Smooth muscle cell (in vitro differentiated cells): Measurements from ENCODE around the gene MAP1B. TPM values are rescaled to one million over a fixed set of nuclear protein-coding genes. Genes with fewer than 3 reads are reported as not detected.

Source experiments
- DNase-seq: peaks from one replicate; lab custom pipeline; 2025; ENCODE audit not compliant: unreplicated experiment; lab: John Stamatoyannopoulos, UW
- H2AFZ ChIP-seq: fragments of 200-600 bp; sonication (generic); 2 replicates; pipeline ENCODE4 v1.6.0; 2016; ENCODE audit warnings: antibody characterized with exemption, low read depth, mild to moderate bottlenecking
- H3F3A ChIP-seq: fragments of 200-600 bp; sonication (generic); 2 replicates; pipeline ENCODE4 v1.6.0; 2017; ENCODE audit warnings: antibody characterized with exemption, low read depth
- H3K27ac ChIP-seq: fragments of 200-600 bp; sonication (generic); 2 replicates; pipeline ENCODE4 v1.5.1; 2016; ENCODE audit warnings: low read depth, mild to moderate bottlenecking
- H3K27me3 ChIP-seq: fragments of 200-600 bp; sonication (generic); 2 replicates; pipeline ENCODE4 v1.6.1; 2016; ENCODE audit warnings: low read depth, mild to moderate bottlenecking
- H3K36me3 ChIP-seq: fragments of 200-600 bp; sonication (generic); 2 replicates; pipeline ENCODE4 v1.5.1; 2016; ENCODE audit warnings: low read depth
- H3K4me1 ChIP-seq: fragments of 200-600 bp; sonication (generic); 2 replicates; pipeline ENCODE4 v1.5.1; 2016; ENCODE audit warnings: low read depth
- H3K4me2 ChIP-seq: fragments of 200-600 bp; sonication (generic); 2 replicates; pipeline ENCODE4 v1.6.0; 2016; ENCODE audit warnings: mild to moderate bottlenecking
- H3K4me3 ChIP-seq: fragments of 200-600 bp; sonication (generic); 2 replicates; pipeline ENCODE4 v1.5.1; 2016; ENCODE audit warnings: mild to moderate bottlenecking
- H3K79me2 ChIP-seq: fragments of 200-600 bp; sonication (generic); 2 replicates; pipeline ENCODE4 v1.6.0; 2016; ENCODE audit warnings: low read depth, mild to moderate bottlenecking
- H3K9ac ChIP-seq: fragments of 200-600 bp; sonication (generic); 2 replicates; pipeline ENCODE4 v1.6.0; 2016; ENCODE audit warnings: low read depth
- H3K9me3 ChIP-seq: fragments of 200-600 bp; sonication (generic); replicated peaks from 2 replicates; pipeline ENCODE4 v1.5.1; 2016; ENCODE audit warnings: low read depth
- H4K20me1 ChIP-seq: fragments of 200-600 bp; sonication (generic); 2 replicates; pipeline ENCODE4 v1.6.0; 2016; ENCODE audit warnings: low read depth
- WGBS: methylation state at CpG from one replicate; pipeline ENCODE4 v1.1.7; 2016; ENCODE audit warnings: low lambda C conversion rate; 5-methylcytosine and 5-hydroxymethylcytosine counted together
- polyA plus RNA-seq: library from polyadenylated mRNA; unstranded; fragments of >200 nt; fragmentation: Nextera tagmentation; extraction: Ambion mirVana; gene quantifications from 2 replicates; pipeline ENCODE4 v1.2.1, GENCODE V29; 2016
- total RNA-seq: library from RNA; depleted of rRNA; stranded (reverse); fragments of >200 nt; gene quantifications from 2 replicates; pipeline ENCODE4 v1.2.3, GENCODE V29; 2014
- TF ChIP-seq, protein P1 (sequence below): fragments of 200-600 bp; sonication (generic); IDR thresholded peaks from 2 replicates; pipeline ENCODE4 v1.5.1; 2017; ENCODE audit warnings: borderline replicate concordance, mild to moderate bottlenecking, antibody characterized with exemption; ENCODE audit not compliant: insufficient read depth, poor library complexity, severe bottlenecking

MAP1B gene
- total and polyA plus RNA-seq, 2 experiments from 2014 or later, result 111 to 143 TPM

GRCh38 chr5:72212171-72212570, 104.9 kb downstream of the MAP1B start:
- peaks cover 15% of the 10 kb centered on the region for H3F3A ChIP-seq
- H3K36me3 ChIP-seq, result no peaks in the 10 kb centered on the region
- no peak overlapping the region for H3K27ac ChIP-seq
- H3K9me3 ChIP-seq, result no peaks in the 10 kb centered on the region
- no peaks in the 10 kb centered on the region for H3K79me2 ChIP-seq
- peaks cover 36% of the 10 kb centered on the region for H3K4me1 ChIP-seq
- DNase-seq, result no peak
- H4K20me1 ChIP-seq, result no peaks in the 10 kb centered on the region
- H3K4me3 ChIP-seq, result no peak overlapping the region
- TF ChIP-seq, protein P1, sequence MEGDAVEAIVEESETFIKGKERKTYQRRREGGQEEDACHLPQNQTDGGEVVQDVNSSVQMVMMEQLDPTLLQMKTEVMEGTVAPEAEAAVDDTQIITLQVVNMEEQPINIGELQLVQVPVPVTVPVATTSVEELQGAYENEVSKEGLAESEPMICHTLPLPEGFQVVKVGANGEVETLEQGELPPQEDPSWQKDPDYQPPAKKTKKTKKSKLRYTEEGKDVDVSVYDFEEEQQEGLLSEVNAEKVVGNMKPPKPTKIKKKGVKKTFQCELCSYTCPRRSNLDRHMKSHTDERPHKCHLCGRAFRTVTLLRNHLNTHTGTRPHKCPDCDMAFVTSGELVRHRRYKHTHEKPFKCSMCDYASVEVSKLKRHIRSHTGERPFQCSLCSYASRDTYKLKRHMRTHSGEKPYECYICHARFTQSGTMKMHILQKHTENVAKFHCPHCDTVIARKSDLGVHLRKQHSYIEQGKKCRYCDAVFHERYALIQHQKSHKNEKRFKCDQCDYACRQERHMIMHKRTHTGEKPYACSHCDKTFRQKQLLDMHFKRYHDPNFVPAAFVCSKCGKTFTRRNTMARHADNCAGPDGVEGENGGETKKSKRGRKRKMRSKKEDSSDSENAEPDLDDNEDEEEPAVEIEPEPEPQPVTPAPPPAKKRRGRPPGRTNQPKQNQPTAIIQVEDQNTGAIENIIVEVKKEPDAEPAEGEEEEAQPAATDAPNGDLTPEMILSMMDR, result no peak
- WGBS, result 89% methylated on average over 2 of the region's 2 CpGs
- H3K4me2 ChIP-seq, result peak overlapping the region; percentile 42
- H3K9ac ChIP-seq, result no peak overlapping the region
- H3K27me3 ChIP-seq, result no peaks in the 10 kb centered on the region
- H2AFZ ChIP-seq, result no peak overlapping the region

DNA sequence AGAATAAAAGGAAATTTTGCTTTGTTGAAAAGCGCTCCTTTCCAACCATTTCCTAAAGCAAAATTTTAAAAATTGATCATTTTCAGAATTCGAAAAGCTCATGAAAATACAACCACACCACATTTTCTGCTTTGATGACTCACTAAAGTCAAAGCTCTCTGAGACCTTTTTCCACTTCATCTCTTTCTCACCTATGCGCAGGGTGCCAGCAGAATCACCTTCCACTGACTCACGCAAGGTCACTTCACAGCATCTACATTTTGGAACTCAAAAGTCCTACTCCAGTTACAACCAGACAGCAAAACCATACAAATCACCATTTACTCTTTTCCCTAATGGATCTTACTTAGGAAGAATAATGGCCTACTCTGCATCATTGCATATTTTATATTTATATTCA, 106.2 kb downstream of the MAP1B start:
- H3K36me3 ChIP-seq, result no peaks in the 10 kb centered on the region
- no peaks in the 10 kb centered on the region for H3K27me3 ChIP-seq
- no peak overlapping the region for H2AFZ ChIP-seq
- H3K9me3 ChIP-seq, result no peaks in the 10 kb centered on the region
- no peaks in the 10 kb centered on the region for H4K20me1 ChIP-seq
- 93% methylated on average over 4 of the region's 4 CpGs for WGBS
- H3K4me2 ChIP-seq, result no peak overlapping the region
- H3K79me2 ChIP-seq, result no peaks in the 10 kb centered on the region
- TF ChIP-seq, protein P1, result no peak
- no peak overlapping the region for H3K27ac ChIP-seq
- no peak overlapping the region for H3K9ac ChIP-seq
- H3F3A ChIP-seq, result peaks cover 15% of the 10 kb centered on the region
- no peak overlapping the region for H3K4me3 ChIP-seq
- peaks cover 29% of the 10 kb centered on the region for H3K4me1 ChIP-seq
- no peak for DNase-seq

DNA sequence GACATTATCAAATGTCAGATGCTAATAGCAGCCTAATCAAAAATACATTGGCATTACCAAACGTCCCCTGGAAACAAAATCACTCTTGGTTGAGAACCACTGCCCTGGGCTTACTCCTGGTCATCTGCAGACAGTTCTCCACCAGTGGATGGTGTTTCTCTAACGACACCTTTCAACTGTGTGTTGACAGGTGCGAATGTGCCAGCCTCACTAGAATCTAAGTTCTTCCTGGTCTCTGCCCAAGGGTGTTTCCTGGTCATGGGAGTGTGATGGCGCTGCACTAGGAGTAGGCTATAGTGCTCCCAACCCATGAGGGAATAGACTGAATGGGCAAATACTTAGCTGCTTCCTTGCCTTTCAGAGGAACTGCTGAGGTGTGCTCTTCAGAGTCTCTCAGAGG, 106.9 kb downstream of the MAP1B start:
- H3K27me3 ChIP-seq, result no peaks in the 10 kb centered on the region
- TF ChIP-seq, protein P1, result no peak
- H3K9ac ChIP-seq, result no peak overlapping the region
- DNase-seq, result no peak
- H3F3A ChIP-seq, result peaks cover 9% of the 10 kb centered on the region
- 95% methylated on average over 4 of the region's 4 CpGs for WGBS
- peaks cover 22% of the 10 kb centered on the region for H3K4me1 ChIP-seq
- H2AFZ ChIP-seq, result no peak overlapping the region
- peaks cover 4% of the 10 kb centered on the region for H3K36me3 ChIP-seq
- no peaks in the 10 kb centered on the region for H4K20me1 ChIP-seq
- H3K79me2 ChIP-seq, result no peaks in the 10 kb centered on the region
- no peaks in the 10 kb centered on the region for H3K9me3 ChIP-seq
- H3K4me3 ChIP-seq, result no peak overlapping the region
- H3K27ac ChIP-seq, result no peak overlapping the region
- no peak overlapping the region for H3K4me2 ChIP-seq

- H2AFZ ChIP-seq, result no peak overlapping the region
- no peak overlapping the region for H3K9ac ChIP-seq
- H3K4me2 ChIP-seq, result no peak overlapping the region
- H3K4me3 ChIP-seq, result no peak overlapping the region
- TF ChIP-seq, protein P1, result no peak
- no peaks in the 10 kb centered on the region for H3K9me3 ChIP-seq
- no peak overlapping the region for H3K27ac ChIP-seq
- peaks cover 18% of the 10 kb centered on the region for H3K36me3 ChIP-seq
- H3K27me3 ChIP-seq, result no peaks in the 10 kb centered on the region
- no peak for DNase-seq
- no peaks in the 10 kb centered on the region for H4K20me1 ChIP-seq
- no peaks in the 10 kb centered on the region for H3K79me2 ChIP-seq
- WGBS, result 95% methylated on average over 3 of the region's 3 CpGs
- H3F3A ChIP-seq, result peaks cover 7% of the 10 kb centered on the region
- peaks cover 8% of the 10 kb centered on the region for H3K4me1 ChIP-seq
Observed at GRCh38 chr5:72216756-72217155, 109.5 kb downstream of the MAP1B start.
